ENCODE data around the gene RNF7. TPM values are rescaled to one million over a fixed set of nuclear protein-coding genes. Genes with fewer than 3 reads are reported as not detected.

The RNF7 gene
- total and polyA plus RNA-seq, 2 of the 4 experiments (the other 2 are of a cell fraction): 98.7 to 149 TPM

DNA sequence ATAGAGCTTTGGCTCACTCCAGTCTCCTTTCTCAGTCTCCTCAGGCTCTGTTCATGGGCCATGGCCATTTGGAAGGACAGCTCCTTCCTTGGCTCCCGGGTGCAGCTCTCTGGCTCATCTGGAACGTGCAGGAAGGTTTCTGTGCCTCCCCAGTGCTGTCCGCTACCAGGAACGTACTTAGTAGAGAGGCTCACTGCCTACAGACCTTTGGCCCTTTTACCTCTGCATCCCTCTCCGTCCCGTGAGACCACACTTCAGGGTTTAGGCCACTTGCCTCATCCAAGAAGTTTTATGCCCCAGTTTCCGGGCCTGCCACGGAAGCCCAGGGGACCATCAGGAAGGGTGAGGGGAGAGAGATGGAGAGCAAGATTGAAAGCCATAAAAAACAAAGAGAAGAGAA, 46.0 kb downstream of the RNF7 start:
- dilution Hi-C loops (cut with HindIII; ENCODE audit: low sequenced_read_pairs, unreplicated experiment): no loop called here

More for the DNA sequence above, 46.0 kb downstream of the RNF7 start:
- DNase-seq (no peak), ATAC-seq (ENCODE audit: low read depth) (no peak)
- H2AFZ ChIP-seq (replicated peaks; ENCODE audit: low read length, poor library complexity): no peak overlapping the region
- intact Hi-C loops (cut with micrococcal nuclease) (no loop called here), in situ Hi-C loops (cut with MboI; ENCODE audit: low sequenced_read_pairs) (no loop called here)
- ChIA-PET CTCF (no interaction called here), POLR2A (ENCODE audit: unreplicated experiment) (no interaction called here)
- no peak overlapping the region for H2BK120ac ChIP-seq (ENCODE audit: low read depth, low read length)
- no peak overlapping the region for H3K14ac ChIP-seq (replicated peaks; ENCODE audit: low read depth, low read length)
- H3K56ac ChIP-seq (ENCODE audit: extremely low read depth, insufficient read depth, low read length): no peak overlapping the region
- no peak overlapping the region for H3K4me3 ChIP-seq (ENCODE audit: insufficient read depth, low read depth, low read length)
- TF ChIP-seq, protein P1, sequence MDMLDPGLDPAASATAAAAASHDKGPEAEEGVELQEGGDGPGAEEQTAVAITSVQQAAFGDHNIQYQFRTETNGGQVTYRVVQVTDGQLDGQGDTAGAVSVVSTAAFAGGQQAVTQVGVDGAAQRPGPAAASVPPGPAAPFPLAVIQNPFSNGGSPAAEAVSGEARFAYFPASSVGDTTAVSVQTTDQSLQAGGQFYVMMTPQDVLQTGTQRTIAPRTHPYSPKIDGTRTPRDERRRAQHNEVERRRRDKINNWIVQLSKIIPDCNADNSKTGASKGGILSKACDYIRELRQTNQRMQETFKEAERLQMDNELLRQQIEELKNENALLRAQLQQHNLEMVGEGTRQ (IDR thresholded peaks at IDR 0.05; ENCODE audit: low read depth, low read length): no peak
- TF ChIP-seq RCOR1 (IDR thresholded peaks at IDR 0.05; ENCODE audit: insufficient replicate concordance, low read length) (no peak), MXI1 (IDR thresholded peaks at IDR 0.05; ENCODE audit: borderline replicate concordance, low read depth, low read length) (no peak), MAFK (IDR thresholded peaks at IDR 0.05; ENCODE audit: low read depth, low read length) (no peak), POLR2A (IDR thresholded peaks at IDR 0.05; ENCODE audit: low read depth, low read length) (no peak), SMC3 (IDR thresholded peaks at IDR 0.05; ENCODE audit: low read depth, low read length) (no peak), FOS (IDR thresholded peaks at IDR 0.05; ENCODE audit: low read depth, low read length) (no peak), RFX5 (IDR thresholded peaks at IDR 0.05; ENCODE audit: low read depth, low read length) (no peak)
- TF ChIP-seq, protein P2, sequence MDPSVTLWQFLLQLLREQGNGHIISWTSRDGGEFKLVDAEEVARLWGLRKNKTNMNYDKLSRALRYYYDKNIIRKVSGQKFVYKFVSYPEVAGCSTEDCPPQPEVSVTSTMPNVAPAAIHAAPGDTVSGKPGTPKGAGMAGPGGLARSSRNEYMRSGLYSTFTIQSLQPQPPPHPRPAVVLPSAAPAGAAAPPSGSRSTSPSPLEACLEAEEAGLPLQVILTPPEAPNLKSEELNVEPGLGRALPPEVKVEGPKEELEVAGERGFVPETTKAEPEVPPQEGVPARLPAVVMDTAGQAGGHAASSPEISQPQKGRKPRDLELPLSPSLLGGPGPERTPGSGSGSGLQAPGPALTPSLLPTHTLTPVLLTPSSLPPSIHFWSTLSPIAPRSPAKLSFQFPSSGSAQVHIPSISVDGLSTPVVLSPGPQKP (IDR thresholded peaks at IDR 0.05; ENCODE audit: borderline replicate concordance, low read depth, low read length): no peak
- no peaks in the 10 kb centered on the region for H3K9me3 ChIP-seq (ENCODE audit: control insufficient read depth, insufficient read depth, low read length)
- no peaks in the 10 kb centered on the region for H3K79me1 ChIP-seq (ENCODE audit: low read depth in 1 of 2, low read length in 2 of 2)
- H4K20me1 ChIP-seq (ENCODE audit: insufficient read depth, low read length): no peaks in the 10 kb centered on the region
- no peaks in the 10 kb centered on the region for H3K36me3 ChIP-seq (ENCODE audit: control insufficient read depth, insufficient read depth, low read length)
- H4K5ac ChIP-seq (ENCODE audit: low read depth, low read length): no peak overlapping the region
- H2BK5ac ChIP-seq (ENCODE audit: low read depth, low read length, poor library complexity, severe bottlenecking): no peak overlapping the region
- H3K18ac ChIP-seq (ENCODE audit: low read depth, low read length): no peak overlapping the region
- 70% methylated on average over 3 of the region's 8 CpGs; no CpG with 5 or more reads in 1 of the 2 experiments for WGBS, 2 experiments (ENCODE audit: extremely low coverage in 2 of 2, insufficient read length in 1 of 2)
- no peak overlapping the region for H3K27ac ChIP-seq (ENCODE audit: insufficient read depth, low read length)
- no peak overlapping the region for H2BK15ac ChIP-seq (ENCODE audit: low read depth, low read length)
- BruUV-seq (replicated peaks): no TSS peak
- no peaks in the 10 kb centered on the region for H3K4me1 ChIP-seq (ENCODE audit: control insufficient read depth, insufficient read depth, low read length)
- H3K27me3 ChIP-seq (ENCODE audit: control insufficient read depth, insufficient read depth, low read length): peaks cover 8% of the 10 kb centered on the region
- H3K4ac ChIP-seq (ENCODE audit: low read depth, low read length): no peak overlapping the region
- H3K9ac ChIP-seq (ENCODE audit: low read depth, low read length): no peak overlapping the region
- H2AK5ac ChIP-seq (ENCODE audit: low read depth, low read length): no peak overlapping the region
- no peaks in the 10 kb centered on the region for H3K9me1 ChIP-seq (ENCODE audit: insufficient read depth, low read length)
- H4K8ac ChIP-seq (ENCODE audit: low read depth in 2 of 2, low read length in 2 of 2): no peak overlapping the region
- H3K23ac ChIP-seq (ENCODE audit: low read depth, low read length): no peak overlapping the region
- H3K4me2 ChIP-seq (ENCODE audit: low read depth, low read length): no peak overlapping the region
- H2BK20ac ChIP-seq (ENCODE audit: low read depth, low read length): no peak overlapping the region
- H4K91ac ChIP-seq (ENCODE audit: insufficient read depth, low read depth, low read length): no peak overlapping the region
- H2AK9ac ChIP-seq (replicated peaks; ENCODE audit: low read depth, low read length, poor library complexity): no peak overlapping the region

Measured in IMR-90 (cell line).